ENCODE measurements around the gene BCORL1.

GRCh38 chrX:129958814-129959492 is 23.5 kb upstream of the BCORL1 start:
- TF ChIP-seq, protein P1, sequence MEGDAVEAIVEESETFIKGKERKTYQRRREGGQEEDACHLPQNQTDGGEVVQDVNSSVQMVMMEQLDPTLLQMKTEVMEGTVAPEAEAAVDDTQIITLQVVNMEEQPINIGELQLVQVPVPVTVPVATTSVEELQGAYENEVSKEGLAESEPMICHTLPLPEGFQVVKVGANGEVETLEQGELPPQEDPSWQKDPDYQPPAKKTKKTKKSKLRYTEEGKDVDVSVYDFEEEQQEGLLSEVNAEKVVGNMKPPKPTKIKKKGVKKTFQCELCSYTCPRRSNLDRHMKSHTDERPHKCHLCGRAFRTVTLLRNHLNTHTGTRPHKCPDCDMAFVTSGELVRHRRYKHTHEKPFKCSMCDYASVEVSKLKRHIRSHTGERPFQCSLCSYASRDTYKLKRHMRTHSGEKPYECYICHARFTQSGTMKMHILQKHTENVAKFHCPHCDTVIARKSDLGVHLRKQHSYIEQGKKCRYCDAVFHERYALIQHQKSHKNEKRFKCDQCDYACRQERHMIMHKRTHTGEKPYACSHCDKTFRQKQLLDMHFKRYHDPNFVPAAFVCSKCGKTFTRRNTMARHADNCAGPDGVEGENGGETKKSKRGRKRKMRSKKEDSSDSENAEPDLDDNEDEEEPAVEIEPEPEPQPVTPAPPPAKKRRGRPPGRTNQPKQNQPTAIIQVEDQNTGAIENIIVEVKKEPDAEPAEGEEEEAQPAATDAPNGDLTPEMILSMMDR (IDR thresholded peaks at IDR 0.05): no peak
- no peak for TF ChIP-seq POLR2A (IDR thresholded peaks at IDR 0.05)
